HuH-7.5 (cell line): ENCODE measurements around the gene BBS9.

Experiments used
- DNase-seq: peaks from one replicate; pipeline ENCODE4 v3.0.0; 2011; ENCODE audit warnings: low spot score

The BBS9 gene

GRCh38 chr7:33612442-33612841 lies 483.1 kb downstream of the BBS9 start:
- DNase-seq = no peak

- no peak for DNase-seq
Measured at GRCh38 chr7:33614357-33615117, 485.2 kb downstream of the BBS9 start.

GRCh38 chr7:33616752-33617151 lies 487.4 kb downstream of the BBS9 start:
- DNase-seq = no peak

GRCh38 chr7:33619264-33619663 lies 489.9 kb downstream of the BBS9 start:
- DNase-seq = no peak

- DNase-seq = no peak
Measured at GRCh38 chr7:33623267-33623666, 493.9 kb downstream of the BBS9 start.

- no peak for DNase-seq
Measured at GRCh38 chr7:33624215-33624614, 494.9 kb downstream of the BBS9 start.

- DNase-seq = no peak
Measured at GRCh38 chr7:33626869-33627268, 497.5 kb downstream of the BBS9 start.

GRCh38 chr7:33627741-33628140 lies 498.4 kb downstream of the BBS9 start:
- no peak for DNase-seq

- no peak for DNase-seq
Measured at GRCh38 chr7:33628894-33629293, 499.5 kb downstream of the BBS9 start.

- no peak for DNase-seq
Measured at GRCh38 chr7:33630359-33630758, 501.0 kb downstream of the BBS9 start.

- DNase-seq = no peak
Measured at GRCh38 chr7:33632322-33632721, 503.0 kb downstream of the BBS9 start.

- no peak for DNase-seq
Measured at GRCh38 chr7:33632840-33633525, 503.6 kb downstream of the BBS9 start.

GRCh38 chr7:33634606-33635005 lies 505.2 kb downstream of the BBS9 start:
- DNase-seq = no peak

- no peak for DNase-seq
Measured at GRCh38 chr7:33636359-33636758, 507.0 kb downstream of the BBS9 start.

GRCh38 chr7:33639552-33640197 lies 510.3 kb downstream of the BBS9 start:
- DNase-seq = no peak

GRCh38 chr7:33640741-33641140 lies 511.4 kb downstream of the BBS9 start:
- DNase-seq = no peak

- no peak for DNase-seq
Measured at GRCh38 chr7:33642312-33642711, 512.9 kb downstream of the BBS9 start.

GRCh38 chr7:33643530-33643929 lies 514.2 kb downstream of the BBS9 start:
- DNase-seq = no peak

GRCh38 chr7:33644489-33644888 lies 515.1 kb downstream of the BBS9 start:
- no peak for DNase-seq

GRCh38 chr7:33645104-33645503 lies 515.7 kb downstream of the BBS9 start:
- no peak for DNase-seq

- DNase-seq = no peak
Measured at GRCh38 chr7:33646166-33646565, 516.8 kb downstream of the BBS9 start.

GRCh38 chr7:33646891-33647391 lies 517.6 kb downstream of the BBS9 start:
- DNase-seq = no peak
